ENCODE results near the gene LUZP2.

The LUZP2 gene

GRCh38 chr11:24559315-24559714, 62.5 kb downstream of the LUZP2 start:
- intact Hi-C loops (cut with DNase I; ENCODE audit: low total_unique reads), result no loop called here

GRCh38 chr11:24560324-24560723, 63.5 kb downstream of the LUZP2 start:
- H3K4me3 ChIP-seq, result no peak overlapping the region
- H3K9me3 ChIP-seq, result no peaks in the 10 kb centered on the region
- DNase-seq, result no peak
- H3K36me3 ChIP-seq, result no peaks in the 10 kb centered on the region
- no peak overlapping the region for H3K27ac ChIP-seq
- intact Hi-C loops (cut with DNase I; ENCODE audit: low total_unique reads), result no loop called here
- TF ChIP-seq CTCF (IDR thresholded peaks at IDR 0.05), result no peak
- H3K27me3 ChIP-seq, result no peaks in the 10 kb centered on the region
- no peaks in the 10 kb centered on the region for H3K4me1 ChIP-seq

More at GRCh38 chr11:24559315-24559714, 62.5 kb downstream of the LUZP2 start:
- Histone ChIP-seq H3K9me3 (no peaks in the 10 kb centered on the region), H3K27ac (no peak overlapping the region), H3K4me3 (no peak overlapping the region), H3K27me3 (no peaks in the 10 kb centered on the region), H3K36me3 (no peaks in the 10 kb centered on the region), H3K4me1 (no peaks in the 10 kb centered on the region)
- no peak for DNase-seq
- TF ChIP-seq CTCF (IDR thresholded peaks at IDR 0.05), result no peak

GRCh38 chr11:24567380-24567779, 70.5 kb downstream of the LUZP2 start:
- TF ChIP-seq CTCF (IDR thresholded peaks at IDR 0.05), result no peak

GRCh38 chr11:24572376-24572775, 75.5 kb downstream of the LUZP2 start:
- Histone ChIP-seq H3K4me3 (no peak overlapping the region), H3K9me3 (no peaks in the 10 kb centered on the region), H3K27me3 (no peaks in the 10 kb centered on the region), H3K4me1 (peaks cover 0 to 10% (median 0%) of the 10 kb centered on the region in 4 donors), H3K36me3 (no peaks in the 10 kb centered on the region), H3K27ac (no peak overlapping the region)
- TF ChIP-seq CTCF (IDR thresholded peaks at IDR 0.05), result no peak
- intact Hi-C loops (cut with DNase I; ENCODE audit: low total_unique reads), result no loop called here
- no peak for DNase-seq

More at GRCh38 chr11:24567380-24567779, 70.5 kb downstream of the LUZP2 start:
- DNase-seq, result no peak
- H3K27ac ChIP-seq, result no peak overlapping the region
- intact Hi-C loops (cut with DNase I; ENCODE audit: low total_unique reads), result no loop called here
- H3K4me3 ChIP-seq, result no peak overlapping the region
- no peaks in the 10 kb centered on the region for H3K9me3 ChIP-seq
- no peaks in the 10 kb centered on the region for H3K36me3 ChIP-seq
- H3K27me3 ChIP-seq, result no peaks in the 10 kb centered on the region
- no peaks in the 10 kb centered on the region for H3K4me1 ChIP-seq

GRCh38 chr11:24574461-24574860, 77.6 kb downstream of the LUZP2 start:
- no peak for TF ChIP-seq CTCF (IDR thresholded peaks at IDR 0.05)
- no peaks in the 10 kb centered on the region for H3K9me3 ChIP-seq
- H3K27ac ChIP-seq, result no peak overlapping the region
- peaks cover 0 to 10% (median 0%) of the 10 kb centered on the region in 4 donors for H3K4me1 ChIP-seq
- H3K27me3 ChIP-seq, result no peaks in the 10 kb centered on the region
- intact Hi-C loops (cut with DNase I; ENCODE audit: low total_unique reads), result no loop called here
- H3K4me3 ChIP-seq, result no peak overlapping the region
- H3K36me3 ChIP-seq, result no peaks in the 10 kb centered on the region
- DNase-seq, result no peak

GRCh38 chr11:24575392-24575791, 78.5 kb downstream of the LUZP2 start:
- Histone ChIP-seq H3K27me3 (no peaks in the 10 kb centered on the region), H3K27ac (no peak overlapping the region), H3K9me3 (no peaks in the 10 kb centered on the region), H3K36me3 (no peaks in the 10 kb centered on the region), H3K4me3 (no peak overlapping the region), H3K4me1 (peaks cover 0 to 10% (median 0%) of the 10 kb centered on the region in 4 donors)
- no peak for DNase-seq
- TF ChIP-seq CTCF (IDR thresholded peaks at IDR 0.05), result no peak
- intact Hi-C loops (cut with DNase I; ENCODE audit: low total_unique reads), result no loop called here

All from tibial artery (tissue), 4 donors.